Measurements from ENCODE around the gene SEMA3G.

Gene SEMA3G

GRCh38 chr3:52394751-52395502 lies 50.0 kb downstream of the SEMA3G start:
- DNase-seq = no peak

- no peak for DNase-seq
Measured at GRCh38 chr3:52393959-52394670, 50.8 kb downstream of the SEMA3G start.

- no peak for DNase-seq
Measured at GRCh38 chr3:52393131-52393807, 51.6 kb downstream of the SEMA3G start.

- DNase-seq = no peak
Measured at GRCh38 chr3:52392216-52392930, 52.5 kb downstream of the SEMA3G start.

- DNase-seq = no peak
Measured at GRCh38 chr3:52391096-52391495, 53.8 kb downstream of the SEMA3G start.

GRCh38 chr3:52388933-52389332 lies 56.0 kb downstream of the SEMA3G start:
- DNase-seq = no peak

- no peak for DNase-seq
Measured at GRCh38 chr3:52388348-52388821, 56.5 kb downstream of the SEMA3G start.

GRCh38 chr3:52387481-52387880 lies 57.4 kb downstream of the SEMA3G start:
- DNase-seq = no peak

- DNase-seq = no peak
Measured at GRCh38 chr3:52385157-52385556, 59.7 kb downstream of the SEMA3G start.

GRCh38 chr3:52384019-52384761 lies 60.7 kb downstream of the SEMA3G start:
- DNase-seq = no peak

GRCh38 chr3:52383446-52383845 lies 61.5 kb downstream of the SEMA3G start:
- no peak for DNase-seq

Data from right forelimb (tissue), 1 donor.